Measurements from ENCODE around the gene STS.
"Not testable (repeated sequence)": the region's sequence is repeated elsewhere in the genome, so short reads cannot be mapped to it uniquely, and the experiment has no call there.

STS gene

GRCh38 chrX:7143941-7144525 is 3.5 kb upstream of the STS start:
- DNase-seq = no peak

- DNase-seq = no peak
Measured at GRCh38 chrX:7145454-7145853, 2.1 kb upstream of the STS start.

GRCh38 chrX:7146020-7146702 is 1.4 kb upstream of the STS start:
- no peak for DNase-seq

DNA sequence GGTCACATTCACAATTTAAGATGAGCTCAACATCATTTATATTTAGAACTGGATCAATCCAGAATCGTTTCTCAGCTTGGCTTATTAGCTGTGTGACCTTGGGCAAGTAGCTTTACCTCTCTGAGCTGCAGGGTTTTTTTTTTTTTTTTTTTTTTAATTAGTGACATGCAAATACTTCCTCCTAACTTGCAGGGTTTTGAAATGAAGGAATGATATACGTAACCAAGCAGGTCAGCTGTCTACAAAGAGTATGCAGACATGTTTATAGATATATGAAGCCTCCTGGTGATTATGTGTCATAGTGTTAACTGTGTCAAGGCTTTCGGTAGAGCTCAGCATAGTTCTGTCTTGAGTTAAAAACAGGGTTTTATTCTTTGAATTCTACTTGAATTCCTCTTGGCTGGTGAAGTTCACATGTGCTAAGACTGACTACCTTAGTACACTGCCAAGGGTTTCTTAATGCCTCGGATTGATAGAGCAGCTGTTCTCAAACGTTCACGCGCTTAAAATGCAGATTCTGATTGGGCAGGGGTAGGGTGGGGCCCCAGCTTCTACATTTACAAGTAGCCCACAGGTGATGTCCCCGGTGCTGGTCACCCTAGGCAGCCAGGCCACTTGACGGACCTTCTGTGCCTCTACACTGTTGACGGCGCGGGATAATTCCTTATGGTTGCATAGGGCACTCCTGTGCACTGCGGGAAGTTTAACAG is 654 bp upstream of the STS start:
- no peak for DNase-seq

DNA sequence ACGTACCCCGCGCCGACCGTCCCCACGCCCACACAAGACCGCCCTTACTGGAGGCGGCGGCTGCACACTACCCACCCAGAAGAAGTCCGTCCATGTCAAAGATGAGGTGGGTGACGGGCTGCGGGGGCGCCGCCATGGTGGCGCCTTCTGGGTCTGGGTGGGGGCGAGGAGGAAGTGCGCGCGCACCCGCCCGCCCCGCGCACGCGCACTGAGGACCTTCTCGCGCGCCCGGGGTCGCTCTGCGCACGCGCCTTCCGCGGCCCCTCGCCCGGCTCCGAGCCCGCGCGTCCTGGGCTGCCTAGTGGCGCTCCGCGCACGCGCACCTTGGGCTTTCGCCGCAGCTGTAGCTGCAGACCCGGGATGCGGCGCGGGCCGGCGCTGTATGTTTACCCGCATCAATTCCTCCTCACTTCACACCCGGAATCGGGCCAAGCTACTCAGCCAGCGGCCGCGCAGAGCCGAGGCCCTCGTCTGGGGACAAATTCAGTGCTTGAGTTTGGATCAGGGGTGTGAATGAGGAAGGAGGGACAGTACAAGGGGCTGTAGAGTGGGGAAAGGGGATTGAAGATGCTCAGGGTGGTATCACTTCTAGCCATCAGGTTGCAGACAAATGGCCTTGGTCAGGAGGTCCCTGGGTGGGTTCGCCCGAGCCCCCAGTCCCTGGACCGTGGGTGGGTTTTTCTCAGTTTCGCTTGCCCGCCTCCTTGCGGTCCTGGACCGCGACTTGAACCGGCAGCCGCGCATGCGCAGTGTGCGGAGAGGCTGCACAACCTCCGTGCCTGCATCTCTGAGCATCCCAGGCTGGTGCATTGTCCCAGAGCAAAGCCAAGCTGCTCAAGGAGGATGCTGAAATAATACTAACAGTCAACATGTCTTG is 704 bp downstream of the STS start, which contains the start of gene PUDP:
Gene PUDP (minus strand): TSS at position 176 of the 877 bp plus-strand sequence. CDS start 40 bp downstream, at position 136.
- DNase-seq = peak; percentile 30

DNA sequence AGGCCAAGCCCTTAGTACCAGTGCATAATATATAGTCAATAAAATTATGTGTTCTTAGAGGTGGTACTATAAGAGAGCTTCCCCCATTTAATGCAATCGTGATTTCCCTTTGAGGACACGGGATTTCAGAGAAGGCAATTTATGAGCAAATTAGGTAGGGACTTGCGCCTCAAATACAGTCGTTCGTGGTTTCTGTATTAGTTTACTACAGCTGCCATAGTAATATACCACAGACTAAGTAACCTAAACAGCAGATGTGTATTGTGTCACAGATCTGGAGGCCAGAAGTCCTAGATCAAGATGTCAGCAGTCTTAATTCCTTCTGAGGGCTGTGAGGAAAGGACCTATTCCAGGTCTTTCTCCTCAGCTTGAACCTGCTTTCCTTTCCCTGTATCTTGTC is 1.9 kb downstream of the STS start:
- no peak for DNase-seq

GRCh38 chrX:7153231-7153630 is 5.7 kb downstream of the STS start:
- no peak for DNase-seq

DNA sequence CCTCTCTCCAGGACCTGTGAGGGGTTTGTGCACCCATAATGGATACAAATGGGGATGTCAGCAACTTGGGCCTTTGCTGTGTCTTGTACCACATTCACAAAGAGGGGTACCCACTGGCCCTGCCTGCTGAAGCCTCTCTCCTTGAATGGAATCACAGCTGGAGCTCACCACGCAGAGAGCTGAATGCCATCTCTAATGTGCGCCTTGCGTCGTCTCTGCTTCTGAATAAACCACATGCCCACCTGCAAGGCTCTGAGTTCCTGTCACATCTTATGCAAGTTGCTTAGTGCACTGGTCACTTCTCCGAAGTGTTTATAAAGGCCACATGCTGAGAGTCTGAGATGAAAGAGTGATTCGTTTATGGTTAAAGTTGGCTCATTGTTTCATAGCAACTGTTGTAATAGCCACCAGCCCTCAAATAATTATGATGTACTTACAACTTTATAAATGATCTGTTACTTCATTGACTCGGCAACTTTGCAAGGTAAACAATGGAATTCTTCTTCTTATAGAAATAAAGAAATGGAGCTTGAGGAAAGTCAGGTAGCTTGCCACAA is 6.6 kb downstream of the STS start:
- no peak for DNase-seq

- no peak for DNase-seq
Measured at GRCh38 chrX:7155163-7155562, 7.7 kb downstream of the STS start.

GRCh38 chrX:7156879-7157278 is 9.4 kb downstream of the STS start:
- no peak for DNase-seq

- no peak for DNase-seq
Measured at GRCh38 chrX:7158468-7158990, 11.0 kb downstream of the STS start.

GRCh38 chrX:7159149-7159861 is 11.8 kb downstream of the STS start:
- no peak for DNase-seq

DNA sequence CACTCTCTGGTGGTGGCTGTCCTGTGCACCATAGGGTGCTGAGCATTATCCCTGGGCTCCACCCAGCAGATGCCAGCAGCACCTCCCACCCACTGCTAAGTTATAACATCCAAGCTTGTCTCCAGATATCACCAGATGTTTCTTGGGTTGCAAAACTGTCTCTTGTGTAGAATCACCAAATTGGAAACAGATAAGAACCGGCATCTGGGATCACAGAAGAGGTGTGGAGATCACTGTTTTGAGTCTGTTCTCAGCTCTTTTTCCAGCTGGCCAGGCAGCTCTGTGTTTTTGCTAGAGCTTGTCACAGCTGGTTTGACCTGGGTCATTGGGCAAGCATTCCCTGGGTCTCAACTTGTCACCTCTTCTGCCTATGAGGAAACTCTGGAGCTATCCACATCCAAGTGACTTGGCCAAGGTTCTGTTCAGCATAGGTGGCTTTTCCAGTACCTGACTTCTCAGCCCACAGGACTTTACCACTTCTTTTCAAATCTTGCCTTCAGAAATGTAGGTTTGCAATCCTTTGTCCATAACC is 15.7 kb downstream of the STS start:
- DNase-seq = no peak

- DNase-seq = no peak
Measured at GRCh38 chrX:7164174-7164573, 16.7 kb downstream of the STS start.

DNA sequence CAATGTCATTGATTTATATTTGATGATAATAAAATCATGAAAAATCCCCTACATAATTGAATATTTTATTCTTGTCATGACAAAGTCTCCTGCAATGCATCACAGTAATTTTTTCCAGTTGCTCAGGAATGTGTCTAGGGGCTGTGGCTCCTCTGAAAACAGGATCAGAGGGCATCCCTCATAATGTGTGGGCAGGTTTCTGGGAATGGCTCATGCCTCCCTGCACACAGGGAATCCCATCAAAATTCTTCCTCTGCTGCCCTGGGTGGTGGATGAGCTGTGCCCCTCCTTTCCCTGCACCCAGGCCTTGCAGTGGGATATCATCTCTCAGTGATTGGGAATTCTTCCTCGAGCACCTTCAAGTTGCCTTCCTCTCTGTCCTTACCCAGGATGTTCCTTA is 20.9 kb downstream of the STS start:
- no peak for DNase-seq

DNA sequence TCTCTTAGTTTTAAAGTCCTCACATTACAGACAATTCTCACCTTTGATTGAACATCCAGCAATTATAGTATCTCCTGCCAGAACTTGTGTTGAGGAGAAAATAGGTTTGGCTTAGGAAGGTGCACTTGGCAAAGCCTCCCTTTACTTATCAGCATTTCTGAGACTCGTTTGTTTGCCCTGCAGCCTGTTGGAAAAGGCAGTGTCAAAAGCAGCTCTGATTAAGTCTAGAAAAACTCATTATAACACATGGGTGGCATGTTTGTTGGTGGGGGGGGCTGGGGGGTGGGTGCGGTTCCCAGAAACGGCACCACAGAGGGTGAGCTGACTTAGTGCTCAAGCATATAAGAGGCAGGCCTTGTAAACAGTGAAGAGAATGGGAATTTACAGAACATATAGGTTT is 22.1 kb downstream of the STS start:
- no peak for DNase-seq

DNA sequence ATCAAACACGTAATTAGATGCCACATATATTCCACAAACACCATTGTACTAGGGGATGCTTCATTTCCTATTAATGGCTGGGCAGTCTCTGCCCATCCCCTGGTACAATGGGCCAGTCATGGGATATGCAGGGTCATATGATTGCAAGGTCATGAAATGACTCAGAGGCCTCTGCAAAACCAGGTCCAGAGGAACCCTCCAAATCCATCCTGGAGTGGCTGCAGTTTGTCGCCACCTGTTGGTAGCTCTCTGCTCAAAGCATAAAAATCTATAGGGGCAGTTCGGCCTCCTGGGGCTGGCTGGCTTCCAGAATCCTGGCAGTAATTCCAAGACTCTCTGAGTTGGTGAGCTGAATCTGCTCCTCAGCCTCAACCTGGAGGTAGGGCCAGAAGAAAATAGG is 23.4 kb downstream of the STS start:
- no peak for DNase-seq

DNA sequence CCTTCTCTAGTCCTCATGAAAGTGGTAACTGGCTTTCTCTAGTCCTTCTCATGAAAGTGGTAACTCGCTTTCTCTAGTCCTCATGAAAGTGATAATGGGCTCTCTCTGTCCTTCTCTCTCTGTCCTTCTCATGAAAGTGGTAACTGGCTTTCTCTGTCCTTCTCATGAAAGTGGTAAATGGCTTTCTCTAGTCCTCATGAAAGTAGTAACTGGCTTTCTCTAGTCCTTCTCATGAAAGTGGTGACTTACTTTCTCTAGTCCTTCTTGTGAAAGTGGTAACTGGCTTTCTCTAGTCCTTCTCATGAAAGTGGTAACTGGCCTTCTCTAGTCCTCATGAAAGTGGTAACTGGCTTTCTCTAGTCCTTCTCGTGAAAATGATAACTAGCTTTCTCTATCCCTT is 31.3 kb downstream of the STS start:
- DNase-seq = not testable (repeated sequence)

DNA sequence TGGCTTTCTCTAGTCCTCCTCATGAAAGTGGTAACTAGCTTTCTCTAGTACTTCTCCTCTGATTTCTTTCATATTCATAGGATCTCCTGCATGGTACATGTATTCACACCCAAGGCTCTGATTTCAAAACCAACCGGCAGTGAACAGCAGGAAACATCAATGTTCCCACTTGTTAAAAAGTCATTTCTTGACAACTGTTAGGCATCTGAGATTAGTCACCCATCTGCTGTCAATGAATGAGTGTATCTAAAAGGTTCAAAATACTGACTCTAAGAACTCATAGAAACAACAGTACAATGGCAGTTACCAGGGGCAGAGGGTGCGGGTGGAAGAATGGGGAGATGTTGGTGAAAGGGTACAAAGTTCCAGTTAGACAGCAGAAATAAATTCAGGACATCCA is 31.9 kb downstream of the STS start:
- no peak for DNase-seq

DNA sequence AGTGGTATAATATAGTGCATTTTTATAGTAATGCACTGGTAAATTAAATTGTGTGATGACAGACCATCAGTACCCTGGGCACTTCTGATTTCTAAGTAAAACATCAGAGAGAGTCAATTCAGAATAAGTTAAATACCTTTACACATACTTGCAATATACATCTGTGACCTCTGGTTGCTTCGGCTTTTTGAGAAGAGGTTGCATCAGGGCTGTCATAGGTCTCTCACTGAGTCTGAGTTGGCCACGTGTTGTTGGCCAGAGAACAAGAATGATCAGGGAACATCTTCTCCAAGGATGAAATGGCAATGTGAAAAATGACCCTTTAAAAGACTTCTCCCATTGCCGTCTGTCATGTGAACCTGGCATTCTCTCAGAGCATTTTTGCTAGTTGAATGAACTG is 37.3 kb downstream of the STS start:
- no peak for DNase-seq

- DNase-seq = no peak
Measured at GRCh38 chrX:7188672-7189071, 41.2 kb downstream of the STS start.

GRCh38 chrX:7190157-7190556 is 42.6 kb downstream of the STS start:
- no peak for DNase-seq
